HG03097 (cell line): ENCODE data around the gene SMIM1.
"Not testable (repeated sequence)": the region's sequence is repeated elsewhere in the genome, so short reads cannot be mapped to it uniquely, and the experiment has no call there.

Experiments
- ATAC-seq: cut with Tn5 transposase; IDR thresholded peaks from one replicate; pipeline ENCODE4 v1.9.1; 2021; ENCODE audit not compliant: unreplicated experiment, low FRiP score

The SMIM1 gene

DNA sequence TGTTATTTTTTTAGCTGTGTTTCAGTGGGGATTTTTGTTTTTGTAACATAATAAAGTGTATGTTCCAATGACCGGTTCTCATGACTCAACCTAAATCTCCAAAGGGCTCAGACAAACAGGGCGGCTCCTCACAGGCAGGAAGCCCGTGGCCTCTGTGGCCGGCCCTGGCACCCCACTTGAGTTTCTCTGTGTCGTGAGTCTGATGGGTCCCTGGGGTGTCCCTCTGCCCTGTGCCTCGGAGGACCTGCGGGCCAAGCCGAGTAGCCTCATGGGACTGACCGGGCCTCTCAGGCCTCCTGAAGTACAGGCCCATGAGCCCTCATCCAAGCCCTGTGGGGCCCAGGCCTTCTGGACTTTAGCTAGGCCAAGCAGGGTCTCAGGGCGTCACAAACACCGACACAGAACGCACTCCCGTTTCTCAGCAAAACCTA is 36.4 kb upstream of the SMIM1 start:
- no peak for ATAC-seq

DNA sequence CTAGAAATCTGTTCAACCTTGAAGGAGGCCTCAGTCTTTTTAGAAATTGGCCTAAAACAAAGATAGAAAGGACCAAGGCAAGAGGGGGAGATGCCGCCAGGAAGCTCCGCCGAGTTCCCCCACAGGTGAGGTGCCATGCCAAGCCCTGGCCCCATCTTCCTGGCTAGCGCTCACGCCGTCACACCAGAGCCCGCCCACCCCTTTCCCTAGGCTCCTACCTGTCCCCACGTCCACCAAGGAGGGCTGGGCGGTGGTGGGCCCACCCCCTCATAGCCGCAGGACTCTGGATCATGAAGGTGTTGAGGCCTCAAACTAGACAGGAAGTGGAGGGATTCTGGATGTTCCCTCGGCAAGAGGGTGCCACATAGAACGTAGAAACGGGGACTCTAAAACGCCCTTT is 35.8 kb upstream of the SMIM1 start:
- no peak for ATAC-seq

DNA sequence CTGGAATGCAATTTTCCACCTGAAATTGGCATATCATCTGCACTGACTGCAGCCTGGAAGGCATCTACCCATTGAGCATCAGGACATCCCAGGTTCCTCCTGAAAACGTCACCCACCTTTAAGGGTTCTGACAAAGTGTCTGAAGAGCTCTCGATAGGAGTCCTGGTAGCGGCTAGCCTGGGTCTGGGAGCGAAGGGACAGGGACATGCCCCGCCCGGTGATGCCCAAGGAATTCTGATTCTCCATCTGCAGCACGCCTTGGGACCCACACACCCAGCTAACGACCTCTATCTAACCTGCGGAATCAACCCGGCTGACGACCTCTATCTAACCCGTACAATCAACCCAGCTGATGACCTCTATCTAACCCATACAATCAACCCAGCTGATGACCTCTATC is 33.6 kb upstream of the SMIM1 start:
- no peak for ATAC-seq

DNA sequence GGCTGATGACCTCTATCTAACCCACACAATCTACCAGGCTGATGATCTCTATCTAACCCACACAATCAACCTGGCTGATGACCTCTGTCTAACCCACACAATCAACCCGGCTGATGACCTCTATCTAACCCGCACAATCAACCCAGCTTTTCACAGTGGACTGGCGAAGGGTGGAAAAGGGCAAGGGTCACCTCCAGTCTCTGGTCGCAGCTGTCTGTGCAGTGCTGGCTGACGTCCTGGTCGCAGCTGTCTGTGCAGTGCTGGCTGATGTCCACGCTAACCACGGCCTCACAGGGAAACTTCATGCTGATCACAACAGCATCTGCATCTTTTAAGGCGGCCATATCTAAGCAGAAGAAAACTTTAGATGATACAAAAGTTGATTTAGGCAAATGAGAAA is 32.5 kb upstream of the SMIM1 start:
- ATAC-seq, result no peak

DNA sequence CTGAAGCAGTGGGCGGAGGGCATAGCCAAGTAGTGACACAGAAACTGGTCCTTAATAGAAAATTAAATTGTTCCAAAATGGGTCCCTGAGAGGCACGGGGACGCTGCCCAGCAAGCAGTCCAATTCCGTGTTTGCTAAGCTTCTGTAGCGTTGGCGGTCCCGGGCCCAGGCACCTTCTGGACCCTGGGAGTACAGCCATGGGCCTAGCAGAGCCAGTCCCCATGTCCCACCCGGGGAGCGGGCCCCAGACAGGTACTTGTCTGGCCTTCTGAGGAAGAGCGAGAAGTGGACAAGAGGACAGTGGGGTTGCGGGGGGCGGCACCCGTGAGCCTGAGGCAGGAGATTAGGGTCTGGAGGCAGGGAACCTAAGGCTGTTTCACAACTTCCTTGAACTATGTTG is 31.8 kb upstream of the SMIM1 start:
- ATAC-seq, result no peak

DNA sequence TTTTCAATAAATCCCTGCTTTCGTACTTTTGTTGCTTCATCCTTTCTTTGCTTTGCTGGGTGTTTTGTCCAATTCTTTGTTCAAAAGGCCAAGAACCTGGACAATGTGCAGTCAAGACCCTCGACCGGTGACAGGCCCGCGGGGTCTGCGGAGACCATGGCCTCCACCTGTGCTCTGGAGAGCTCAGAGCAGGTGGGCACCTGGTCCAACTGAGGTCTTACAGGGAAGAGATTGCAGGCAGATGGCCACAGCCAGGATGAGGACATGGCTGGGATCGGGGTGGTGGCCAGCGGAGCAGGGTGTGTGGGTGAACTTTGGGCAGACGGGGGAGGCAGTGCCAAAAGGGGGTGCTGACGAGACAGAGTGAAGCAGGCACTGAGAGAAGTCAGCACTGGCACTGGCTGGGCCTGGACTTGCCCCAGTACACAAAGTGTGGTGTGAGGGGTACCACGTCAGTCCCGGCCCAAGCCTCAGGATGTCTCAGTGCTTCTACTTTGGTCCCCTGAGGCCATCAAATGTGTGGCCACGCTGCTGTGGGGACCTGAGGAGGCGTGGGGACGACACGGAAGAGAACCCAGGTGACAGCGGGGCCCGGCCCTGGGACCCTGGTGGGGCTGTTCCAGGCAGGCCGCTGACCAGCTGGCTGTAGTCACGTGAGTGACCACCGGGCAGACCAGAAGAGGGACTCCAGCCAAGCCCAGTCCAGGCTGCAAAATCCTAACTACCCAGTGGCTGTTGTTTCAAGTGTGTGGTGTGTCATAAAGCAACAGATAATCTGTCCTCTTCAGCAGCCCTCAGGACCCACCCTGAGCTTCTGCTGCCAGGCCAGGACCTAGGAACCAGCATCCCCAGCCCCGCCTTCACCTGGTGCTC is 30.7 kb upstream of the SMIM1 start:
- no peak for ATAC-seq

DNA sequence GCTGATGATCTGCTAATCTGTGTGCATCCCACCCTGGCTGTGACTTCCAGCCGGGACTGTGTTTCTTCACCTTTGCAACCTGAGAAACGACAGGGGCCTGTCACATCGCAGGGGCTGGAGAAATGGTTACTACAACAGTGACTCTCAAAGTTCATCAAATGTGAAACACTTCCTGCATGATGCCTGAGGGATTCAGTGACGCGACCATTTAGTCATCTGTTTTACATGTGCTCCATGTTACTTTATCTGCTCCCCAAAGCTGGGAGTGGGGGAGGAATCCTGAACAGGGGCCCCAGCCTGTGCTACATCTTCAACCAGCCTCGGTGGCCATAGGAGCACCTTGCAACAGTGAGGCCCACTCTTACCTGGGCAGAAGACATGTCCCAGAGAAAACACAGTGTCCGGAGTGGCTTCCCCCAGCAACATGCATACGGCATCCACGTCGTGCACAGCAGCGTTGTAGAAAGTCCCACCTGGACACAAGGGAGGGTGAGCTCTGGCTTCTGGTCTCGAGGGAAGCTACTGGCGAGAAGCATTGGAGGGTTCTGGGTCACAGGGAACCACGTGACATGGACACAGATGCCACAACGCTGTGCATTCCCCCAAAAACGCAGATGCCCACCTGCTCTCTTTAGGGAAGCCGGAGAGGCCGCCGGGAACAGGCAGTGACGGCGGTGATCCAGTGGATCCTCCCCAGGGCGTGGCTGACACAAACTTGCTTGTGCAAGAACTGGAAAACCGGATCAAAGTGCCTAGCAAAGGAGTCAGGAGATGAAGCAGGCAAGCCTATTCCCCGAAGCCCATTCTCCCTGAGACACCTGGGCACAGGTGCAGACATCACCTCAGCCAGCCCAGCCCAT is 29.9 kb upstream of the SMIM1 start:
- no peak for ATAC-seq

DNA sequence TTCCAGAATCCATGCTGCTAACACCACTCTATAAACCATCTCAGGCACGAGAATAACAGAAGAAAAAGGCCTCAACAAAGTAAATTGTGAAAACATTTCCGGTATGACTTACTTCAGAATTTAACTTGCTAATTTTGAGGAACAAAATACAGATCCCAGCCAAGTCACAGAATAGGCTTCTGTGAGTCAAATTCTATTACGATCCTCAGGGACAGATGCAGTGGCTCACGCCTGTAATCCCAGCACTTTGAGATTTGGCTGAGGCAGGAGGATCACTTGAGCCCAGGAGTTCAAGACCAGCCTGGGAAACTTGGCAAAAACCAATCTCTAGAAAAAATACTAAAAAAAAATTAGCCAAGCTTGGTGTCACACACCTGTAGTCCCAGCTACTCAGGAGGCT is 29.1 kb upstream of the SMIM1 start:
- ATAC-seq, result no peak

DNA sequence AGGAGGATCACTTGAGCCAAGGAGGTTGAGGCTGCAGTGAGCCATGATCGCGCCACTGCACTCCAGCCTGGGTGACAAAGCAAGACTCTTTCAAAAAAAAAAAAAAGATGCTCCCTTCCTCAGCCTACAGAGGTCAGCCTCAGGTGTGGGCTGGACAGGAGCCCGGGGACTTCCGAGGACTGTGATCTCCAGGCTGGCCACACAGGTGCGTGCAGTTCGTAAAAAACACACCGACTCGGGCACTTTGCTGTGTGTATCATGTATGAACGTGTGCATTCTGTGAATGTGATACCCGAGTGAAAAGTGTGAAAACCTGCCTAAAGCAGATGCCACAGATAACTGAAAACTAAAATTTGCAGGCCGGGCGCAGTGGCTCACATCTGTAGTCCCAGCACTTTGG is 28.7 kb upstream of the SMIM1 start:
- no peak for ATAC-seq

DNA sequence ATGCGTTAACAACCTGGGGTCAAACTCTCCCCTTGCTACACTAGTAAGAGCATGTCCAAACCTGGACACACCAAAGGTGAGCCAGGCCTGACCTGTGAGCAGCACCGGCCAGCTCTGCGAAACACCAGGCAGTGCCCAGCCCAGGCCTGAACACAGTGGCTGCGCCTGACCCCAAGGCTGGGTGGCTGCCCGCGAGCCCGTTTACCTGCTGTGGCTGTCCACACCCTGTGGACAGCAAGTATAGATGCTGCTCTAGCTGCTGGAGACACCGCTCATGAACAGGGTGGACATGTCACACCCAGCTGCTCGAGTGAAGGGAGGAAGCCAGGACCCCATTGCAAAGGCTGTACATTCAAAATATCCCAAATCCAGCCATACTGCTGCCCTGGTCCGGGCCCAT is 27.9 kb upstream of the SMIM1 start:
- ATAC-seq, result no peak

DNA sequence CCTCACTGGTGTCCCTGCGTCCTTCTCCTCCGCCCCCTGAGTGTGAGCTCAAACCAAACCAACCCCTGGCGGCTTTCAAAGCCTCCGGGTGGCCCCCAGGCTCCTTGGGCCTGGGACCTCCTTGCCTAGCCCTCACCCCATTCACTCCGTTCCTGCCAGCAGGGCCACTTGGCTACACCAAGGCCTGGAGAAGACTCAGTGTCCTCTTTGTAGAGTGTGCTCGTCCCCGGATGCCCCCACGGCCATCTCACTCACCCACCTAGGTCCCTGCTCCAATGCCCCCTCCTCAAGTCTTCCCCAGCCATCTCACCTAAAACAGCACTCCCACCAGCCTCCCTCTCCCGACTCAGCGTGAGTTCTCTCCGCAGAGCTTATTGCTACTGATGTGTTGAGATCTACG is 27.5 kb upstream of the SMIM1 start:
- no peak for ATAC-seq

DNA sequence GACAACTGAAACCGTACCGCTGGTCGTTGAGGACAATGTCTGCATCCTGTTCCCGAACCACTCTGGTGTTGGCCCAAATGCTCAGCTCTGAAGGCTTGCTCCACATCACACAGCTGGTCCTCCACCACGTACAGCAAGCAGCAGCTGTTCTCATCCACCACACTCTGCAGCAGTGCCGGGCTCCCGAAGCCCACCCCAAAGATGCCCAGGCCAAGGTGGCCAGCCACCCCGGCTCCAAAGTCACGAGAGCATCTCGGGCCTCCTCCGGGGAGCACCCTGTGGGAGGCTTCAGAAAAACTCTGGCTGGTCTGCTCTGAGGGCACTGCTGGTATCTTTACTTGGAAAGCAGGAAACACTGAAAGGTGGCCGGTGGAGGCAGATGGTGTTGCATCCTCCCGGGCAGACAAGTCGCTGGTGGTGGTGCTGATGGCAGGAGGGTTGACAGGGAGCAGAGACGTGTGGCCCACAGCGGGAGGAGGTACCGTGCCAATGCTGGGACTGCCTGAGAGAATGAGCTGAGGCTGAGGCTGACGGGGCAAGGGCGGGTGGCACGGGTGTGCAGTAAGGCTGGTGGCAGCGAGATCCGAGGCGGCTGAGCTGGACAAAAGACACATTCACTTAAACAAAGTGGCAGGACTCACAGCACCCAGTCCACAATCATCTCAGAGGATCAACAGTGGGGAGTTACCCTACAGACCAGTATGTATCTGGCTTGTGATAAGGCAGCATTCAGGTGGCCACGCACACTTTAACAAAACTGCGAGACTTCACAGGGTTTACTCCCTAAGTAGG is 26.8 kb upstream of the SMIM1 start:
- no peak for ATAC-seq

DNA sequence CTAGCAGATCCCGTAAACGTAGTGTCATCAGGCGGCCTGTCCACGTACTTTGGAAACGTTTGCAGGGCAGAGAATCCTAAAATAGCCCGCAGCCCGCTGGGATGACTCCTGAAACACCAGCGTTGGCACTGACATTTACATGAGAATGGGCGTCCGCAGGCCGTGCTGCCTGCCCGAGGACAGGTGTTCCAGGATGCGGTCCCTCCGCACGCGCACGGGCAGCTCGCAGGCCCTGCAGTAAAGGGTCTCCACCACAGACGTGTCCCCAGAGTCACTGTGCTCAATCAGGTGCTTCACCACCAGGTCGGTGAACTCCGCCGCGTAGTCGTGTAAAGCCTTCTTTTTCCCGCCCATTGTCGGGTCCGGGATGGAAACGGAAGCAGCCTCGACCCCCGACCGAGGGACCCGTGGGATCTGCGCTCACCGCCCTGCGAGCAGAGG is 26.1 kb upstream of the SMIM1 start:
- no peak for ATAC-seq

DNA sequence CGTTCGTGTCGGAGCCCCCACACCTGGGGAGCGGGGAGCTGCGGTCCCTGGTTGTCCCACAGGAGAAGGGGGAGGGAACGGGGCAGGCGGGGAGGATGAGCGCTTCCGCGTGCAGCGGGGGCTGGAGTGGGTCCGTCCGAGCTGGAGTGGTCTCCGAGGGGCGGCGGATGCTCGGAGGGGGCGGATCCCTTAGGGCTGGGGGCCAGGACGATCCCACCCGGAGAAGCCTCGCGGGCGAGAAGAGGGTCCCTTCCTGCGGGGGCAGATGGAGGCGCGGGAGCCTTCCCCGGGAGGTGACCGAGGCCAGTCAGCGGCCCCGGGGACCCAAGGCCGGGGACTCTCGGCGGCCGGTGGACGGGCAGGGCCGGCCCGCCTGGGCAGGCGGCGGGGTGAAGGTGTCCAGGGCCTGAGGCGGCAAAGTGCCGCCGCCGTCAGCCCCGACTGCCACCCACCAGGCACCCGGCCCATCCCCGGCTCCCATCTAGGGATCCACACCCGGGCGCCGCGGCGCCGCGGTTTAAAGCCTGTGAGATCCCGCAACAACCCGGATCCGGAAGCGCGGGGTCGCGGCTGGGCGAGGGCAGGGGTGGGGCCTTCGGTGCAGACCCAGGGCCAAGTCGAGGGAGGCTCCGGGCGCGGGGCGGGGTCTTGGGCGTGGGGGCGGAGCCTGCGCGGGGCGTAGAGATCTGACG is 25.6 kb upstream of the SMIM1 start:
- ATAC-seq, result no peak

DNA sequence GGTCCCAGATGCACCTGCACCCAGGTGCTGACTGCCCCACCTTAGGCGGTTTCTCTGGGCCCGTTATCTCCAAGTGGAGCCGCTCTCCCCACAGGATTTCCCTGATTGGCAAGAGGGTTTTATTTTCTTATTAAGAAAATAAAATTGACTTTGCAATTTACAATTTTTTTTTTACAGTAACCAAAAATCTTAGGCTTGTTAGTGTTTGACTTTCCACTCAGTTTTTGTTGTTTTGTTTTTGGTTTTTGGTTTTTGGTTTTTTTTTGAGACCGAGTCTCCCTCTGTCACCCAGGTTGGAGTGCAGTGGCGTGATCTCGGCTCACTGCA is 25.1 kb upstream of the SMIM1 start:
- ATAC-seq, result no peak

DNA sequence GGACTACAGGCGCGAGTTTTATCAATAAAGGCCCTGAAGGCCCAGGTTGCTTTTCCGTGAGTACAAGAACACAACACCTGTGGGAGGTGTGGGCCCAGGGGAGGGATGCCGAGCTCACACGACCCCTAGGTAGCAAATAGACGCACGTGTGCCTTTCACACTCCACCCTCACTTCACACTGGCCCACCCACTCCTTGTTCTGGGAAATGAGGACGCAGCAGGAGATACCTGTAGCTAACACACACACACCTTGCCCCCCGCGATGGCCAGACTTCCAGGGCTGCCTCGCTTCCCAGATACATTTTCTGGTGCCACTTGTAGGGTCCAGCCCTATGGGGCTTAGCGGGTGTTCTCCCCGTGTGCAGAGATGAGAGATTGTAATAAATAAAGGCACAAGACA is 24.6 kb upstream of the SMIM1 start:
- no peak for ATAC-seq

DNA sequence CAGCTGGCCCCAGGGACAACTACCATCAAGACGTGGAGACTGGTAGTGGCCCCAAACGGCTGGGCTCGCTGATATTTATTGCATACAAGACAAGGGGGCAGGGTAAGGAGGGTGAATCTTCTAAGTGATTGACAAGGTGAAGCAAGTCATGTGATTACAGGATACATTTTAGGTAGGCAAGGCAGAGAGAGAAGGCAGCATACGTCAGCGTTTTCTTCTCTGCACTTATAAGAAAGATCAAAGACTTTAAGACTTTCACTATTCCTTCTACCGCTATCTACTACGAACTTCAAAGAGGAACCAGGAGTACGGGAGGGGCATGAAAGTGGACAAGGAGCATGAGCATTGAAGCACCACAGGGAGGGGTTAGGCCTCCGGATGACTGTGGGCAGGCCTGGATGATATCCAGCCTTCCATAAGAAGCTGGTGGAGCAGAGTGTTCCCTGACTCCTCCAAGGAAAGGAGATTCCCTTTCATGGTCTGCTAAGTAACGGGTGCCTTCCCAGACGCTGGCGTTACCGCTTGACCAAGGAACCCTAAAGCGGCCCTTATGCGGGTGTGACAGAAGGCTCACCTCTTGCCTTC is 24.1 kb upstream of the SMIM1 start:
- not testable (repeated sequence) for ATAC-seq

DNA sequence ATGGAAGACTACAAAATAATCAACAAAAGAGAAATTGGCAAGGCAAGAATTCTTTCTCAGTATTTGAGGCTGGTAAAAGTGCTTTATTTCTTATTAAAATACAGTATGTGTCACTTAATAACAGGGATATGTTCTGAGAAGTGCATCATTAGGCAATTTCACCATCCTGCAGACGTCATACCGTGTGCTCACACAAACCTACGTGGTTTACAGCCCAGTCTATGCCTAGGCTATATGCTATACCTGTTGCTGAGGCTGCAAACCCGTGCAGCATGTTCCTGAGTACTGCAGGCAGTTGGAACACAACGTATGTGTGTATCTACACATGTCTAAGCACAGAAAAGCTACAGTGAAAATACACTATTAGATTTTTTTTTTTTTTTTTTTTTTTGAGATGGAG is 23.0 kb upstream of the SMIM1 start:
- ATAC-seq, result no peak

DNA sequence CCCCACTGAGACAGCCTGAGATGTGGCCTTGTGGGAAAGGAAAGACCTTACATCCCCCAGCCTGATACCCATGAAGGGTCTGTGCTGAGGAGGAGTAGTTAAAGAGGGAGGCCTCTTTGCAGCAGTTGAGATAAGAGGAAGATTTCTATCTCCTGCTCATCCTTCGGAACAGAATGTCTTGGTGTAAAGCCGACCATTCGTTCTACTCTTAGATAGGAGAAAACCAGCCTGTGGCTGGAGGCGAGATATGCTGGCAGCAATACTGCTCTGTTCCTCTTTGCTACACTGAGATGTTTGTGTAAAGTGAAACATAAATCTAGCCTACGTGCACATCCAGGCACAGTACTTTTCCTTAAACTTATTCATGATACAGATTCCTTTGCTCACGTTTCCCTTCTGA is 21.8 kb upstream of the SMIM1 start:
- ATAC-seq, result no peak

DNA sequence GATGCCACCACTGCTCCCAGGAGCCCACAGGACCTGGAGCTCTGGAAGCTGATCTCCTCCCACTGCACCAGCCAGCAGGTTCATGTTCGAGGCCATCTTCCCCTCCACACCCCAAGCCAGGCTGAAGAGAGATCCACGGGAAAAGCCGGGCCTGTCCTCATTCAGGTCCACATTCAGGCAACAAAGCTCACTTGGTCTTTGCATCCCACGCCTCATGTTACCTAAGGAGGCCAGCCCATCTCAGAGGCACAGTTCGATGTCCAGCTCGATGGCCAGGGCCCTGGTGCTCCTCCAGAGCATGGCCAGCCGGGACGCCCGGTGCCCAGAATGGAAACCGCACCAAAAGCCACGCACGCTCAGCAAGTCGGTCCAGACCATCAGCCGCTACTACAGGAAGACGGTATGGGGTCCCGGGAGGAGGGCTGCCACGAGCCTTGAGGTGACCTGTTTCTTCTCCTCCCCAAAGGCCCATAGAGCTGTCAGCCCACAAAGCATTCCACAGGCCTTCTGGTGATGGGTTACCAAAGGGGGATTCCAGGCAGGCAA is 20.1 kb upstream of the SMIM1 start, which contains the start of gene CCDC27:
Gene CCDC27 (plus strand): TSS at position 51 of the 546 bp plus-strand sequence. CDS start 32 bp downstream, at position 83.
- ATAC-seq, result no peak
